Hepatocyte (in vitro differentiated cells): ENCODE data around the gene TTLL9.

Source experiments
- CTCF ChIP-seq: fragments of 200-600 bp; sonication (generic); IDR thresholded peaks from 2 replicates; pipeline ENCODE4 v1.5.1; 2016; ENCODE audit warnings: antibody characterized with exemption, mild to moderate bottlenecking; ENCODE audit not compliant: poor library complexity
- EZH2 ChIP-seq: fragments of 200-600 bp; sonication (generic); IDR thresholded peaks from 2 replicates; pipeline ENCODE4 v1.6.1; 2016; ENCODE audit warnings: antibody characterized with exemption, mild to moderate bottlenecking, borderline replicate concordance
- EZH2phosphoT487 ChIP-seq: fragments of 200-600 bp; sonication (generic); IDR thresholded peaks from one replicate; pipeline ENCODE4 v1.6.1; 2018; ENCODE audit warnings: antibody characterized with exemption, mild to moderate bottlenecking, low read depth, moderate library complexity; ENCODE audit not compliant: unreplicated experiment, severe bottlenecking

- TF ChIP-seq CTCF (no peak), EZH2 (no peak), EZH2phosphoT487 (no peak)
Measured at GRCh38 chr20:31916708-31917107, 46.3 kb downstream of the TTLL9 start.
